DMS114 treated with DMSO at 0.1 percent for 48 hours (cell line): Measurements from ENCODE around the gene MORF4L1.
"Not testable (repeated sequence)": the region's sequence is repeated elsewhere in the genome, so short reads cannot be mapped to it uniquely, and the experiment has no call there.

Experiments
- DNase-seq: peaks from one replicate; lab custom pipeline; 2025; ENCODE audit not compliant: unreplicated experiment; lab: John Stamatoyannopoulos, UW

The MORF4L1 gene, protein sequence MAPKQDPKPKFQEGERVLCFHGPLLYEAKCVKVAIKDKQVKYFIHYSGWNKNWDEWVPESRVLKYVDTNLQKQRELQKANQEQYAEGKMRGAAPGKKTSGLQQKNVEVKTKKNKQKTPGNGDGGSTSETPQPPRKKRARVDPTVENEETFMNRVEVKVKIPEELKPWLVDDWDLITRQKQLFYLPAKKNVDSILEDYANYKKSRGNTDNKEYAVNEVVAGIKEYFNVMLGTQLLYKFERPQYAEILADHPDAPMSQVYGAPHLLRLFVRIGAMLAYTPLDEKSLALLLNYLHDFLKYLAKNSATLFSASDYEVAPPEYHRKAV

DNA sequence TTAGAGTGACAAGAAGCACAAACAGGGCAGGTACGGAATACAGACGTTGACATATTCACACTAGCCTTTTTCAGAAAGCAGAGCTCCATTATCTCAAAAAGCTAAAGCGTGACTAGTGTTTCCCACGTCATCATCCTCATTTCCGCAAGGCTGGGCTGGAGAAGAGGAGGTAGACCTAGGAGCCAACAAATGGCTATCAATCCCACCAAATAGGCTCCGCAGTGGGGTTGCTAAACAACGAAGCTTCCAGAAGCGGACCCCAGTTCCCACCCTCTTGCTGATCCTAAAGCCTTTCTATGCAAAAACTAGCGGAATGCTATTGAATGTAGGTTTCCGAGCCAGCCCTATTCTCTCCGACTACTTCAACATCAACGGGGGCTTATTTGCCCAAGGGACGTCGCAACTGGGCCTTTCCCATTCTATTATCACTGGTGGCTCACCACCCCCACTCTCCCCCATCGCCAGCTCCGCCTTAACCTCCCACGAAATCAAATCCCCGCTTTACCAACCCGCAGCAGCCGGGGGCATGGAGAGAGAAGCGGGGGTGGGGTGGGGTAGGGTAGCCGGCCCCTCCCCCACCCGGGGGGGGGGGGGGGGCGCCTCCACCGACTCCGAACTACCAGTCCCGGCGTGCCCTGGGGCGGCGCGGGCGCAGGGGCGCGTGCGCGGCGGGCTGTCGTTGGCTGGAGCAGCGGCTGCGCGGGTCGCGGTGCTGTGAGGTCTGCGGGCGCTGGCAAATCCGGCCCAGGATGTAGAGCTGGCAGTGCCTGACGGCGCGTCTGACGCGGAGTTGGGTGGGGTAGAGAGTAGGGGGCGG lies at the start of gene MORF4L1:
Gene MORF4L1 (plus strand): TSS at position 736 of the 817 bp plus-strand sequence. CDS start 128 bp downstream, outside the sequence.
- peak; percentile 93 for DNase-seq

DNA sequence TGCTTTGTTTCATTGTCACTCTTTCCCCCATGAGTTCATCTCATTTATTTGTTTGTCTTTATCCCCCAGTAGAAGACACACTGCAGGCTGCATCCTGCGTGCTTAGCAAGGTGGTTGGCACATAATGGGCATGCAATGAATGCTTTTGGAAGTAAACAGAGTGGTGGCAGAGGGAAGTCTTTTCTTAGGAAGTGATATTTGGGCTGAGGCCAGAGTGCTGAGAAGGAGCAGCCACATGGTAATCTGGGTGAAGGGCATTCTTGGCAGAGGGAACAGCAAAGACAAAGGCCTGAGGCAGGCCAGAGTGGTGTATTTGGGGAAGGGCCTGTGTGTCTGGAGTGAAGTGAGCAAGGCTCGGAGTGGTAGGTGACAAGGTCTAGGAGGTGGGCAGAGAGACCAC lies 43.8 kb upstream of the MORF4L1 start:
- no peak for DNase-seq

DNA sequence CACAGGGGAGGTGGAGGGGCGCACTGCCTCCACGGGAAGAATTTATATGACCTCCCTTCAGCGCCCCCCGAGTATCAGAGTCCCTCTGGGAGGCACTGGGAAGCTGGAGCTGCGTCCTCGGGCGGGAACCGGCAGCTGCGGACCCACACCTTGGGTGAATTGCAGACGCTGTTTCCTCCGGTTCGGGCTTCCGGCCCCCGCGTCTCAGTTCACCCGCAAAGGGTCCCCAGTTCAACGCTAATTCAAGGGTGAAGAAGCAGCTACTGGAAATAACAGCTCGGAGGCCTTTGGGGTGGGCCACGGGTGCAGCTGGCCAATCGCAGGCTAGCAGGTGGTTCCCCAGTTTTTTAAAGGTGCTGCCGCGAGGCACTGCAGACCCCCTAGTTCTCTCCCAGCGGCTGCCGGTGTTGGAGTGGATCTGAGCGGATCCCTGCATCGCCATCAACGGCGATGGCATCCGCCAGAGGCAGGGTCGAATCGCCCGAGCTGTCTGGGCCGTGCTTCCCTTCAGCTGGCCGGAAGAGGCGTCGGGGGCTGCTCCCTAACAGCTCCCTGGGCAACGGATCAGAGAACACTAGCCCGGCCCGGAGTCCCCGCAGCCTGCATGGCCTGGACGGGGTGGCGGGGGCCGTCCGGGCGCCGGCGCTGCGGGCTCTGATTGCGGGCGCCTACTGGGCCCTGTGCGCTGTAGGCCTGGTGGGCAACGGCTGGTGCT lies 42.0 kb upstream of the MORF4L1 start:
- DNase-seq, result no peak

DNA sequence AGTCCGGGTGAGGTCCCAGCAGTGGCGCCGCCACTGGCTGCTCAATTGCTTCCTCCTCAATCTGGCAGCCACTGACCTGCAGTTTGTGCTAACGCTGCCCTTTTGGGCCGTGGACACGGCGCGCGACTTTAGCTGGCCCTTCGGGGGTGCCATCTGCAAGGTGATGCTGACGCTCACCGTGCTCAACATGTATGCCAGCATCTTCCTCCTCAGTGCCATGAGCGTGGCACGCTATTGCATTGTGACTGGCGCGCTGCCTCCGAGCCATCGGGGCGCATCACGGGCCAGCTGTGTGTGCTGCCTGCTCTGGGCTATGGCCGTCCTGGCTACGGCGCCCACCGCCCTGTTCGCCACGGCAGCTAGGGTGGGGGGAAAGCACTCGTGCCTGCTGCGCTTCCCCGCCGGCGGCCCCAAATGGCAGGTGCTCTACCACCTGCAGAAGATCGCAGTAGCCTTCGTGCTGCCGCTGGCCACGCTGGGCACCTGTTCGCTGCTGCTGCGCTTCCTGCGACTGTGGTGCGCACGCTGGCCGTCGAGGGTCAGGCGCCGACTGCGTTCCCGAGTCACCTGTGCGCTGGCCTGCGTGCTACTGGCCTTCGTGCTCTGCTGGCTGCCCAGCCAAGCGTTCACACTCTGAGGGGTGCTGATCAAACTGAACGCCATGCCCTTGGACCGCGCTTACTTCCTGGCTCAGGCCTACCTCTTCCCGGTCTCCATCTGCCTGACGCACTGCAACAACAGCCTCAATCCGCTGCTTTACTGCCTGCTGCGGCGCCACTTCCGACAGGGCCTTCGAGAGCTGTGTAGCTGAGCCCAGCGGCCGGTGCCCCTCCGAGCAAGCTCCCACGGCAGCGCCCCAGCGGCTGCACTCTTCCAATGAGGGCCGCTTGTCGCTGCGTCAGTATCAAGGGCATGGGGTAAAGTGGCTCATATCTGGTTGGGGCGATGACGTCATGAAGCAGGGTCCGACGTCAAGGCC lies 41.2 kb upstream of the MORF4L1 start:
- DNase-seq, result no peak

DNA sequence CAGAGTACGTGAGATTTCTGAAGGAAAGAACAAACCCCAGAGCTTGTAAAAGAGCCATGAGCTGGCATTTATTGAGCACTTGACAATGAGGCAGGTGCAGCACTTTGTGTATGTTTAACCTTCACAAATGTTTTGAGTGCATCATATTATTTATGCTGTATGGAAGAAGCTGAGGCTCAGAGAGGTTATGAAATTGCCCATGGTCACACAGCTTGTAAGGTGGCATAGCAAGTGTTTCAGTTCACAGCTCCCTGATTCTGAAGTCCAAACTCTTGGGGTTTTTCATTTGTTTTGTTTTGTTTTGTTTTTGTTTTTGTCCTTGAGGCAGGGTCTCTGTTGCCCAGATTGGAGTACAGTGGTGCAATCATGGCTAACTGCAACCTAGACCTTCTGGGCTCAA lies 36.4 kb upstream of the MORF4L1 start:
- DNase-seq, result no peak

DNA sequence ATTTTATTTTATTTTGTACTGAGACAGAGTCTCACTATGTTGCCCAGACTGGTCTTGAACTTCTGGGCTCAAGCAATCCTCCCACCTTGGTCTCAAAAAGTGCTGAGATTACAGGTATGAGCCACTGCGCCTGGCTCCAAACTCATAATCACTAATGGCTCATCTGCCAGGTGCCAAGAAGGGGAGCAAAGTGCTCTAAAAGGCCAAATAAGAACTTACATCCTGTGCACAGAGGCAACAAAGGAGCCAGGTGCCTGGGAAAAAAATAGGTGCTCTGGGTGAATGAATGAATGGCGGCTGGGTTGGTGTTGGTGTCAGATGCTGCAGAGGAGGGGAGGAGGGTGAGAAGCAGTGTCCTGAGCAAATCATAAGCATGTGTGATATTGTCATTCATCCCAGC lies 35.6 kb upstream of the MORF4L1 start:
- no peak for DNase-seq

DNA sequence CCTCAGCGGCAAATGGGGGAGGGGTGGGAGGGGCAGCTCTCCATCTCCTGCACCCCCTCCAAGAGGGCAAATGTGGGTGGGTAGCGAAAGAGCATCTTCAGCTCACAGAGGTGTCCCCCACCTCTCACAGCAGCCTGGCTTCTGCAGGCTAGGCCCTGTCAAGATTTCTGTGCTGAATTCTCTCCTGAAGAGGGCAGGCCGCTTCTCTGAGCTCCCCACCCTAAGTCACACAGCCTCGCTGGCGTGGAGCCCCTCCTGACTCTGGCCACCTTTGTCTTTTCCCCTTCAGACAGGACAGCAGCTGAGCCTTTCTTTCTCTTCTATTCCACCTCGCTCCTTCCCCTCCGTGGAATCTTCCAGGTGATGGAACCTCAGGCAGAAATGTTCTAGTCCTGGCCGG lies 35.1 kb upstream of the MORF4L1 start:
- DNase-seq, result no peak

DNA sequence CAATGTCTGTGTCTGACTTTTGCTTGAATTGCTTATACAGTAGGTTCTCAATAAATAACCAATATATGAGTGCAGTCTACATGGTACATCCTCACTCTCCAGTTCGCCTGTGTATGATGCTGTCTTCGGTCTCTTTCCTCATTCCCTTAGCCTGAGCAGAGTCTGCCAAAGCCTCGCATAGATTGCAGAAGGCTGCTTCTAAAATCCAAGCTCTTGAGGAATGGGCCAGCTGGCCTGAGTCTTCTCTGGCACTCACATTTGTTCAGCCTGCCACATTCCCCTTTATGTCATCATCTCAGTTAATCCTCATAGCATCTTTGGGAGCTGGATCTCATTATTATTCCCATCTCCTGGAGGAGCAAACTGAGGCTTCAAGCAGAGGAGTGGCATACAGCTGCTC lies 34.2 kb upstream of the MORF4L1 start:
- DNase-seq, result no peak

DNA sequence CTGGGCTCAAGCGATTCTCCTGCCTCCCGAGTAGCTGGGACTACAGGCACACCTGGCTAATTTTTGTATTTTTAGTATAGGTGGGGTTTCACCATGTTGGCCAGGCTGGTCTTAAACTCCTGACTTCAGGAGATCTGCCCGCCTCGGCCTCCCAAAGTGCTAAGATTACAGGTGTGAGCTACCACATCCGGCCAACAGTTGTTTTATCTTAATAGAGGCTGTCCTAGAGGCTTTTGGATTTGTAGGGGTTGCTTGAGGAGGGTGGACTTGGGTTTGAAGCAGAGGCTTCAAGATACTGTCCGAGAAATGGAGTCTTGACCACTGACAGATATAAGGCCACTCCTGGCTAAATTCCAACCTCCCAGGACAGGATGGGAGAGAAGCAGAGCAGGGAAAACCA lies 33.5 kb upstream of the MORF4L1 start:
- DNase-seq, result not testable (repeated sequence)

DNA sequence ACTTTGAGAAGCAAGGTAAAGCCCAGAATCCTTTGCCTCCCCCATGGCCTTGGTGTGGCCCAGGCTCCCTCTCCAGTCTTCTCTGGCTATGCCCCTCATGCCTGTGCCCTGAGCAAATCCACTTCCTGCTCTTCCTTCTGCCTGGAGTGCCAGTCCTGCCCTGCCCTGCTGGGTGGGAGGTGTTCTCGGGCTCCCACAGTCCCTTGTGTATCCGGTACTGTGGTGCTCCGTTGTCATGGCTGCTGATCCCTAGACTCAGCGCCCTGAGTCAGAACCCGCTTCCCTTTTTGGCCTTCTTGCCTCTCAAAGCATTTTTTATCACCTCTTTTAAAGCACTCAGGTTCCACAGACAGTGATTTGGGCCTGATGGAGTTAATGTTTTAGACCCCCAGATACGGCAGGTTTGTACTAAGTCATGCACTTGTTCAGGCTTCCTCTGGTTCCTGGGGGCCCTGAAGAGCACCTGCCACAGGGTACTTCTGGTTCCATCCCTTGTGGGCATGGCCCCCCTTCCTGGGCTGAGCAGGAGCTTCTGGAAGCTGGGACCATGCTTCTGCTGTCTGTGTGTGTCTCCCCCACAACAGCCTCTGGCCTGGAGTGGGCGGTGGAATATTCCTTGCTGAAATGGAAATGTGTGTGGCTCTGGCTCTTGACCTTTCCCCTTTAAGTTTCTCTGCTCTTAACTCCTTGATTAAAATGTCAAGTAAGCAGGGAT lies 31.9 kb upstream of the MORF4L1 start:
- DNase-seq, result no peak

DNA sequence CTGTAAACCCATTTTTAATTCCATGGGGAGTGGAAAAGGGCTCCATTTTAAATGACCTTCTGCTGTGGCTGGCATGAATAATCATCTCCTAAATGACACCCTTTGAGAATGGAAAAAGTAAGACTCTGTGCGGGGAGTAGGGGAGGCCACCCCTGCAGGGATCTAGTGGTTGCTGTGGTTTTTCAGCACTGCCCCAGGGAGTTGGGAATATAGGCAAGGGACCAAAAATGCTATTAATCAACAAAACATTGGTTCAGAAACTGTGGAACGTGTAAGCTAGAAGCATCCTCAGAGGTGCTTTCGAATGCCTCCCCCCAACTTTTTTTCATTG lies 31.3 kb upstream of the MORF4L1 start:
- no peak for DNase-seq

DNA sequence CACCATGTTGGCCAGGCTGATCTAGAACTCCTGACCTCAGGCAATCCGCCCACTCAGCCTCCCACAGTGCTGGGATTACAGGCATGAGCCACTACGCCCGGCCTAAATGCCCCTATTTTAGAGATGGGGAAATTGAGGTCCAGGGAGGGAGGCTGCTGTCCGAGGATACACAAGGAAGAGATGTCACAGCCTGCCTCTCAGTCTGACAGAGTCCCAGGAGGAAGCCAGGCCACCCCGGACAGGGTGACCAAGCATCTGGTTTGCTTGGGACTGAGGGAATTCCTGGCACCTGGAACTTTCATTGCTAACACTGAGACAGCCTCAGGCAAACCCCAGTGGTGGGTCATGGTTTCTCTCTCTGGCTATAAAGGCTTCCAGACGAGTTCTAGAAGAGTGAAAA lies 30.8 kb upstream of the MORF4L1 start:
- DNase-seq, result no peak

DNA sequence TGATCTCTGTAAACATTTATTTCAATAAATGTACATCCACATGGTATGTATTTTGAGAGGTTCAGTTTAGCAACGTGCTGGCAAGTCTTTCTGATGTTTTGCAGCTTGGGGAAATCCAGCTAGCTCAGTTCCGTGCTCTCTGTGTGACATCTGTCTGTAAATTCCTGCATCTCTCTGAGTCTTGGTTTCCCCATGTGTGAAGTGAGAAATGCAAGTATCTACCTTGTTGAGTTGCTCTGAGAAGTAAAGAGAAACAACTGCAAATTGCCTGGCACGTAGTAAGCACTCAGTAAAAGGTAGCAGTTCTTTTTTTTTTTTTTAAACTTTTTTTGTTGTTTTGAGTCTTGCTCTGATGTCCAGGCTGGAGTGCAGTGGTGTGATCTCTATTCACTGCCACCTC lies 30.2 kb upstream of the MORF4L1 start:
- DNase-seq, result no peak

DNA sequence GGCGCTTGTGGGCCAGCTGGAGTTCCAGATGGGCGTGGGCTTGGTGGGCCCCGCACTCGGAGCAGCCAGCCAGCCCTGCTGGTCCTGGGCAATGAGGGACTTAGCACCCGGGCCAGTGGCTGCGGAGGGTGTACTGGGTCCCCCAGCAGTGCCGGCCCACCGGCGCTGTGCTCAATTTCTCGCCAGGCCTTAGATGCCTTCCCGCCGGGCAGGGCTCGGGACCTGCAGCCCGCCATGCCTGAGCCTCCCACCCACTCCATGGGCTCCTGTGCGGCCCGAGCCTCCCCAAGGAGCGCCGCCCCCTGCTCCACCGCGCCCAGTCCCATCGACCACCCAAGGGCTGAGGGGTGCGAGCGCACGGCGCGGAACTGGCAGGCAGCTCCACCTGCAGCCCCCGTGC lies 25.8 kb upstream of the MORF4L1 start:
- DNase-seq, result not testable (repeated sequence)

DNA sequence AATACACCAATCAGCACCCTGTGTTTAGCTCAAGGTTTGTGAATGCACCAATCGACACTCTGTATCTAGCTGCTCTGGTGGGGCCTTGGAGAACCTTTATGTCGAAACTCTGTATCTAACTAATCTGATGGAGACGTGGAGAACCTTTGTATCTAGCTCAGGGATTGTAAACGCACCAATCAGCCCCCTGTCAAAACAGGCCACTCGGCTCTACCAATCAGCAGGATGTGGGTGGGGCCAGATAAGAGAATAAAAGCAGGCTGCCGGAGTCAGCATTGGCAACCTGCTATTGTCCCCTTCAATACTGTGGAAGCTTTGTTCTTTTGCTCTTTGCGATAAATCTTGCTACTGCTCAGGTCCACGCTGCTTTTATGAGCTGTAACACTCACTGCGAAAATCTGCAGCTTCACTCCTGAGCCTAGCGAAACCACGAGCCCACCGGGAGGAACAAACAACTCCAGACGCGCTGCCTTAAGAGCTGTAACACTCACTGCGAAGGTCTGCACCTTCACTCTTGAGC lies 25.2 kb upstream of the MORF4L1 start:
- not testable (repeated sequence) for DNase-seq

DNA sequence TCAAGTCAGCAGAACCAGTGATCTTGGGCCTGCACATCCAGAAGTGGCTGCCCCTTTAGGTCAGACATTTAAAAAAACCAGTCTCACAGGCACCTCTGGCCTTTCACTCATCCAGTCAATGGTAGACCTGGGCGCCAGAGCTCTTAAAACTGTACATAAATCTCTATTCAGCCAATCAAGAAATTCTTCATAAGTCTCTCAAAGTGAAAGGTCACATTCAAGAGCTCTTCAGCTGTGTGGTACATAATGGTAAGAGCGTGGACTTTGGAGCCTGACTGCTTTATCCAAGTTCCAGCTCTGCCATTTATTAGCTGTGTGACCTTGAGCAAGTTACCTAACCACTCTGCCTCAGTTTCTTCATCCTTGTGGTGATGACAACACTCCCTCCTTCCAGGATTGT lies 22.3 kb upstream of the MORF4L1 start:
- DNase-seq, result no peak

DNA sequence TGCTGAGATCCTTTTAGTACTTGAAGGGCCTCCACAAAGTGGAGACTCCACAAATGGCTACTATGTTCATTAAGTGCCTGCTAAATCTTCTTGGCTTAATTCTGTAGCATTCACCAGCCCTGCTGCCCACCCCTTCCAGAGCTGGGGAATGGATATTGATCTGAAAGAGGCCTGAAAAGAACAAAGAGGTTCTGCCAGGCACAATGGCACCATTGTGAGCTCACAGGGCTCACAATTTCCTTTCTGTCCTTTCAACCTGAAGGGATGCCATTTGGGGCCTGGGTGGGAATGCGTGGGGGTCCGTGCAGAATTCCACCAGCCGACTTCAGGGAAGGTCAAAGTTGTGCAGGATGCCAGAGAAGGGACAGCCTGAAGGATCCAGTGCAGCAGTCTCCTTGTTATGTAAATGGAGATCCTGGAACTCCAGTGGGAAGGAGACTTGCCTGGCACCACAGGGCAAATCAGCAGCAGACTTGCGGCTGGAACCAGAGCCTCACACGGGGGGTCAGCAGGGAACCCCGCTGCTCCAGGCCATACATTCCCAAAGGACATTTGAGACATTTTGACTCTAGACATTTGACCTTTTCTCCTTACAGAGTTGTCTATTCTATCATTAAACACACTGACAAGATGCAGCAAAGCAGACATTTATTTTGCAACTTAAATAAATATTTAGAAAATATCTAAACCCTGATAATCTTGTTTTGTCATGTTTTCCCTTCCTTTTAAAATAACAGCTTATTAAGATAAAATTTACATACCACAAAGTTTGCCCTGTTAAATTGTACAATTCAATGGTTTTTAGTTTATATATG lies 21.5 kb upstream of the MORF4L1 start:
- DNase-seq, result no peak

DNA sequence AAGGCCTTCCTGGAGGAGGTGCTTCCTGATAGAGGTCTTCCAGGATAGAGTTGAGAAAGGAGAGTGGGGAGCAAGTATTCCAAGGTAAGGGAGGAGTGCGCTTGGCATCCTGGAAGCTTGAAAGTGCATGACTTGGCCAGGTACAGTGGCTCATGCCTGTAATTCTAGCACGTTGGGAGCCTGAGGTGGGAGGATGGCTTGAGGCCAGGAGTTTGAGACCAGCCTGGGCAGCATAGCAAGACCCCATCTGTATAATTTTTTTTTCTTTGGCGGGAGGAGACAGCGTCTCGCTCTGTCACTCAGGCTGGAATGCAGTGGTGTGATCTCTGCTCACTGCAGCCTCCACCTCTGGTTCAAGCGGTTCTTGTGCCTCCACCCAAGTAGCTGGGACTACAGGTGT lies 19.2 kb upstream of the MORF4L1 start:
- no peak for DNase-seq

DNA sequence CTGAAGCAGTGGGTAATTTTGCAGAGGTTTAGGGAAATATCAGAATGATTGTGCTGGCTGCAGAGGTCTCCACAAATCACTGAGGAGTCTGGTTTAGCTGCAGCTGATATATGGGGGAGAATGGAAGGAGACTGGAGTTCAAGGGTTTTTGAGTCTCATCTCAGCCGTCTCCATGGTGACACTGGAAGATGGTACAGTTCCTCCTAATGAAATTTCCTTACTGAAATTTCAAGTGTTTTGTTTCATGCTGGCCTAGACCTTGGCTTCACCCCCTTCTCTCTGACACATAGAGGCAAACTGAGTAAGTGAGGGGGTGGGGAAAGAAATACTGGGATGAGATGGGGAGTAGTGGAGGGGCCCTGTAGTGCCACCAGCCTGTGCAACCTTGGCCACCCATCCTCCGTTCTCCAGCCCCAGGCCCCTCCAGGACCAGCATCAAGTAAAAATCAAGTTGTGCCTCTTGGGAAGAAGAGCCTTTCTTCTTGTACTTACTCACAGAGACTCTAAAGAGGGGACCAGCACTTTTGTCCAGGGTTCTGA lies 17.8 kb upstream of the MORF4L1 start:
- DNase-seq, result no peak
